ENCODE results near the gene RPL18A. TPM values are rescaled to one million over a fixed set of nuclear protein-coding genes. Genes with fewer than 3 reads are reported as not detected.

The RPL18A gene
- total and polyA plus RNA-seq, 2 of the 13 experiments (the other 11 are each of a cell fraction or from before 2014, with no cell fraction given) = 1,471 to 2,004 TPM

DNA sequence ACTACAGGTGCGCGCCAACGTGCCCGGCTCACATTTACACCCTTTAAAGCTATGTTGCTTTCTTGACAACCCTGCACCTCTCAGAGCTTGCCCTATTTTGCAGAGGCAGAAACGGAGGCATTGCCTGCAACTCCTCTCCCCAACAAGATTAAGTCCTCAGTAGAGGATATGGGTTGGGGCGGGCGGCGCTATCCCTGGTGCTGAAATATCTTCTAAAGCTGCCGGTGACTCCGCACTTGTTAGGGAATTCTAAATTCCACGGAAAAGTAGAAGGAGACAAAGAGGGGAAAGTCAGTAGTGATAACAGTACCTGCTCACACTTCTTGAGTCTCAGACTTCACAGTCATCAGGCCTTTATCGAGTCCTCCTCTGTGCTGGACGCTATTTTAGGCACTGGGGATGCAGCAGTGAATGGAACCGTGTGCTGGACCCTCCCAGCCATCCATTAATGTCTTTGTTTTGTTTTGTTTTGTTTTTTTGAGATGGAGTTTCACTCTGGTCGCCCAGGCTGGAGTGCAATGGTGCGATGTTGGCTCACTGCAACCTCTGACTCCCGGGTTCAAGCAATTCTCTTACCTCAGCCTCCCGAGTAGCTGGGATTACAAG, 30.0 kb downstream of the RPL18A start (continued):
- TF ChIP-seq ZMYM4 (CRISPR knock-in tag; IDR thresholded peaks at IDR 0.05) = 0 out of 2 replicates have a peak, but pooled peaks have one; percentile 16
- TF ChIP-seq SATB2 (CRISPR knock-in tag; IDR thresholded peaks at IDR 0.05) = no peak
- no peak for TF ChIP-seq SOX5 (CRISPR knock-in tag; IDR thresholded peaks at IDR 0.05; ENCODE audit: borderline replicate concordance)
- no peak for TF ChIP-seq LRRFIP1 (CRISPR knock-in tag; conservative IDR thresholded peaks at IDR 0.05)
- no peak for TF ChIP-seq GTF3A (CRISPR knock-in tag; conservative IDR thresholded peaks at IDR 0.05)
- TF ChIP-seq ZNF329 (CRISPR knock-in tag; IDR thresholded peaks at IDR 0.05; ENCODE audit: low read depth) = no peak
- no peak for TF ChIP-seq MZF1 (CRISPR knock-in tag; IDR thresholded peaks at IDR 0.05; ENCODE audit: borderline replicate concordance)
- TF ChIP-seq ZBED4 (CRISPR knock-in tag; IDR thresholded peaks at IDR 0.05; ENCODE audit: borderline replicate concordance) = peak; percentile 58; the same call in 1 of the 2 replicates
- TF ChIP-seq ZBTB1 (CRISPR knock-in tag; IDR thresholded peaks at IDR 0.05; ENCODE audit: borderline replicate concordance) = no peak
- no peak for TF ChIP-seq HNRNPLL (IDR thresholded peaks at IDR 0.05; ENCODE audit: low read depth, low read length, poor library complexity, severe bottlenecking)
- TF ChIP-seq KAT7 (CRISPR knock-in tag; IDR thresholded peaks at IDR 0.05; ENCODE audit: borderline replicate concordance) = no peak
- no peak for TF ChIP-seq GMEB2 (CRISPR knock-in tag; IDR thresholded peaks at IDR 0.05; ENCODE audit: low read depth)
- TF ChIP-seq NFAT5 (CRISPR knock-in tag; IDR thresholded peaks at IDR 0.05) = peak; percentile 73; the same call in 1 of the 2 replicates
- TF ChIP-seq PPARG (CRISPR knock-in tag; conservative IDR thresholded peaks at IDR 0.05) = 0 out of 2 replicates have a peak, but pooled peaks have one; percentile 28

Measured in HepG2 (cell line).